22Rv1 (cell line): ENCODE measurements around the gene WRNIP1.

Experiments used
- H3K27ac ChIP-seq: fragments of 450-650 bp; 2 replicates; pipeline ENCODE4 v1.5.1; 2017
- ZFX ChIP-seq: fragments of 450-650 bp; IDR thresholded peaks from 2 replicates; pipeline ENCODE4 v1.6.1; 2017; ENCODE audit warnings: antibody characterized with exemption, borderline replicate concordance
- TF ChIP-seq, protein P1 (sequence below): fragments of 450-650 bp; IDR thresholded peaks from 2 replicates; pipeline ENCODE4 v1.5.1; 2017; ENCODE audit warnings: mild to moderate bottlenecking

The WRNIP1 gene

DNA sequence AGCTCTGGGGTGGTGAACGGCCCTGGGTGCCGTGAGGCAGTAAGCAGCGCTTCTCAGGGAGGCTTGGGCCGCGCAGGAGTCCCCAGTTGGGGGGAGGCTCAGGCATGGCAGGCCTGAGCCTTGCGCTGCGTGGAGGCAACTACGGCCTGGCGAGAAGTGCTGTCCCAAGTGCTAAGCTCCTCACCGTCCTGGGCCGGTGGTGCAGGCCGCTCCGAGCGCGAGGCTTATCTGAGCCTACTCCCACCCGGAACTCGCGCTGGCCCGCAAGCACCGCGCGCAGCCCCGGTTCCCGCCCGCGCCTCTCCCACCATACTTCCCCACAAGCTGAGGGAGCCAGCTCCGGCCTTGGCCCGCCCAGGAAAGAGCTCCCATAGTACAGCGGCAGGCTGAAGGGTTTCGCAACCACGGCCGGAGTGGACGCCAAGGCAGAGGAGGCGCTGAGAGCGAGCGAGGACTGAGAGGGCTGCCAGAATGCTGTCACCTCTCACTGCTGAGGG lies 1.8 kb upstream of the WRNIP1 start:
- peak overlapping the region; percentile 88 for H3K27ac ChIP-seq

DNA sequence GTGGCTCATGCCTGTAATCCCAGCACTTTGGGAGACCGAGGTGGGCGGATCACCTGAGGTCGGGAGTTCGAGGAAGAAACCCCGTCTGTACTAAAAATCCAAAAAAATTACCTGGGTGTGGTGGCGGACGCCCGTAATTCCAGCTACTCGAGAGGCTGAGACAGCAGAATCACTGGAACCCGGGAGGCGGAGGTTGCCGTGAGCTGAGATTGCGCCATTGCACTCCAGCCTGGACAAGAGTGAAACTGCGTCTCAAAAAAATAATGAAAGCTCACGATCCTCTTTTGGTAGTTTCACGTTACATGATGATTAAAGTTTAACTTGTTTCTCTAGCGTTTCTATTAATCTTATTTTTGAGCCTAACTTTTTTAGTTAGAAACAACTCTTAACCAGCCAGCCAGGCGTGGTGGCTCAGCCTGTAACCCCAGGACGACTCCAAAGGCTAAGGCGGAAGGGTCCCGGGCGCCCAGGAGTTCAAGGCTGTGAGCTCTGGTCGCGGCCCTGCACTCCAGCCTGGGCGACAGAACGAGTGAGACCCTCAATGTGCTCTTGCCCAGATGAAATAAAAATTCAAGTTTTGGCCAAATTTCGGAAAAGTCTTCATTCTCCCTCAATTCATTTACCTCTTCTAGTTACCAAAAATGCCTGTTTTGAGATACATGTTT lies 1.2 kb upstream of the WRNIP1 start:
- H3K27ac ChIP-seq: peak overlapping the region; percentile 88
- no peak for TF ChIP-seq ZFX
- TF ChIP-seq, protein P1, sequence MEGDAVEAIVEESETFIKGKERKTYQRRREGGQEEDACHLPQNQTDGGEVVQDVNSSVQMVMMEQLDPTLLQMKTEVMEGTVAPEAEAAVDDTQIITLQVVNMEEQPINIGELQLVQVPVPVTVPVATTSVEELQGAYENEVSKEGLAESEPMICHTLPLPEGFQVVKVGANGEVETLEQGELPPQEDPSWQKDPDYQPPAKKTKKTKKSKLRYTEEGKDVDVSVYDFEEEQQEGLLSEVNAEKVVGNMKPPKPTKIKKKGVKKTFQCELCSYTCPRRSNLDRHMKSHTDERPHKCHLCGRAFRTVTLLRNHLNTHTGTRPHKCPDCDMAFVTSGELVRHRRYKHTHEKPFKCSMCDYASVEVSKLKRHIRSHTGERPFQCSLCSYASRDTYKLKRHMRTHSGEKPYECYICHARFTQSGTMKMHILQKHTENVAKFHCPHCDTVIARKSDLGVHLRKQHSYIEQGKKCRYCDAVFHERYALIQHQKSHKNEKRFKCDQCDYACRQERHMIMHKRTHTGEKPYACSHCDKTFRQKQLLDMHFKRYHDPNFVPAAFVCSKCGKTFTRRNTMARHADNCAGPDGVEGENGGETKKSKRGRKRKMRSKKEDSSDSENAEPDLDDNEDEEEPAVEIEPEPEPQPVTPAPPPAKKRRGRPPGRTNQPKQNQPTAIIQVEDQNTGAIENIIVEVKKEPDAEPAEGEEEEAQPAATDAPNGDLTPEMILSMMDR: peak; percentile 35

More for the DNA sequence above, 1.8 kb upstream of the WRNIP1 start:
- TF ChIP-seq ZFX: no peak
- TF ChIP-seq, protein P1: no peak

DNA sequence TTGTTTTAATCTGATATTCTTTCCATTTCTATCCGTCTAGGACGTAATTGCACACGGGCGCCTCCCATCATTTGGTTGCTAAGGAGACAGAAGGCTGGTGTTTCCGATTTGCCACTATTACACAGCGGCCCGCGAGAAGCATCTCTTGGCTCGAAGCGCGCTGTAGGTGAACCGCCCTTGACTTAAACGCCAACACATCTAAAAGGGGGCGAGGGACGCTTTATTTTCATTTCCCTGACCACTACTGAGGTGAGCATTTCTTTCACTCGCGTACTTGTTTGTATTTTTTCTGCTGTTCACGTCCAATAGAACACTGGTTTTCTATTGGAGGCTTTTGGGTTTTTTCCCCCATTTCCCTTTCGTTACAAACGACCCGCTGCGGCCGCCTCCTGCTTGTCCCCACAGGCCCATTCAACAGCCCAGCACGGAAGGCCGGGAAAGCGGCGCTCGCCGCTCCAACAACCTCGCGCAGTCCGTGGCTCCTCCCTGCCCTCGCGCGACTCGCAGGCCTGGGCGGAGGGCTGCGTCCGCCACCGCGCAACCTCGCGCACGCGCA lies 505 bp upstream of the WRNIP1 start:
- peak overlapping the region; percentile 88 for H3K27ac ChIP-seq
- TF ChIP-seq, protein P1: no peak
- no peak for TF ChIP-seq ZFX

DNA sequence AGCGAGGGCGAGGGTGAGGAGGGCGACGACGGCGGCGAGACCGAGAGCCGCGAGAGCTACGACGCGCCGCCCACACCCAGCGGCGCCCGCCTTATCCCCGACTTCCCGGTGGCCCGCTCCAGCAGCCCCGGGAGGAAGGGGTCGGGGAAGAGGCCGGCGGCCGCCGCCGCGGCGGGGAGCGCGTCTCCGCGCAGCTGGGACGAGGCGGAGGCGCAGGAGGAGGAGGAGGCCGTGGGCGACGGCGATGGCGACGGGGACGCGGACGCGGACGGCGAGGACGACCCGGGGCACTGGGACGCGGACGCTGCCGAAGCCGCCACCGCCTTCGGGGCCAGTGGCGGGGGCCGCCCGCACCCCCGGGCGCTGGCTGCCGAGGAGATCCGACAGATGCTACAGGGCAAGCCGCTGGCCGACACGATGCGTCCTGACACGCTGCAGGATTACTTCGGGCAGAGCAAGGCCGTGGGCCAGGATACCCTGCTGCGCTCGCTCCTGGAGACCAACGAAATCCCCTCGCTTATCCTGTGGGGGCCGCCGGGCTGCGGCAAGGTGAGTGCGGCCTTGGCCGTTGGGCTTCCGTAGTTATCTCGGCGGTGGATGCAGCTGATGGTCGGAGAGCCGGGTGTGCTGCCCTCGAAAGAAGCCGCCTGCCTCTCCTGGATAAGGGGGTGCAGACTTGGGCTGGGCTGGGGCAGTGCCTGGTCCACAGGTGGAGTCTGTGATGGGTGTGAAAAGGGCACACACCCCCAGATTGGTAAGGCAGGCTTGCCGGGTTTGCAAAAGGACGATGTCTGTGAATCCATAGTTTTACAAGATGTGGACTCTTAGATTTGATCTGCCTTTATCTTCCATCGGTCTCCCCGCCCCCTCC lies 938 bp downstream of the WRNIP1 start:
- no peak for TF ChIP-seq ZFX
- TF ChIP-seq, protein P1: no peak

DNA sequence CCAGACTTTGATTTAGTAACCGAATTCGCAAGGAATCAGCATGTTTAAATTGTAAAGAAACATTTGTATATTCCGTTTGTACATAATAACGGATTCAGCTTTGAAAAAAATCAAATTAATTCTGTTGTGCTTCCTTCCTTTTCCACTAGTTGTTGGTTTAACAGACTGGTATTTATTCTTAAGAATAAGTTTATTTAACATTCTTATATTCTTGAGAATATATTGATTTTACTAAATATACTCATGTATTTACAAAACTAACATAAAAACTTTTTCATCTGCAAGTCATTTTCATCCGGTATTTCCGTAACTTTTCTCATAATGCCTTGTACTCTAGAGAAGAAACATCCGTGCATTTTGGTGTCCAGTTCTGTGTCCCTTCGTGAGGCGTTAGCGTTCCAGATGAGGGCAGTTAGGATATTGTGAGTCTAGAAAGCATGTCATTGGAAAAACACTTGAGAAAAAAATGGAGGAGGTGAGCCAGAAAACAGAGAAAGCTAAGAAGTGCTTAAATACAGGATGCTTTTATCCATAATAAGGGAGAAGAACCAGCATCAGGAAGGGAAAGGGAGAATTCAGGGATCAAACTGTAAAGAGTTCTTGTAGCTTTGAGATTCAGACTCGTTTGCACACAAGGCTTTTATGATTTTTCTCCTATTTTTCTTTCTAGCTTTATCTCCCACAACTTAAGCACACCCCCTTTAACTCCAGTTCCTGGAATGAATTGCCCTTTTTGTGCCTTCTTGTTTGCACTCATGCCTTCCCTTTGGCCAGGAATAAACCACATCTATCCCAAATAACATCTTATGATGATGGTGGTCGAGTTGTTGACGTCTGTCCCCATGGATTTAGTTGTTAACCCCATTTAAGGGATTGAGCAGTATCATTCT lies 1.8 kb downstream of the WRNIP1 start:
- H3K27ac ChIP-seq: no peak overlapping the region
- no peak for TF ChIP-seq ZFX
- TF ChIP-seq, protein P1: 0 out of 2 replicates have a peak, but pooled peaks have one; percentile 5

More for the DNA sequence above, 938 bp downstream of the WRNIP1 start:
- peak overlapping the region; percentile 88 for H3K27ac ChIP-seq

DNA sequence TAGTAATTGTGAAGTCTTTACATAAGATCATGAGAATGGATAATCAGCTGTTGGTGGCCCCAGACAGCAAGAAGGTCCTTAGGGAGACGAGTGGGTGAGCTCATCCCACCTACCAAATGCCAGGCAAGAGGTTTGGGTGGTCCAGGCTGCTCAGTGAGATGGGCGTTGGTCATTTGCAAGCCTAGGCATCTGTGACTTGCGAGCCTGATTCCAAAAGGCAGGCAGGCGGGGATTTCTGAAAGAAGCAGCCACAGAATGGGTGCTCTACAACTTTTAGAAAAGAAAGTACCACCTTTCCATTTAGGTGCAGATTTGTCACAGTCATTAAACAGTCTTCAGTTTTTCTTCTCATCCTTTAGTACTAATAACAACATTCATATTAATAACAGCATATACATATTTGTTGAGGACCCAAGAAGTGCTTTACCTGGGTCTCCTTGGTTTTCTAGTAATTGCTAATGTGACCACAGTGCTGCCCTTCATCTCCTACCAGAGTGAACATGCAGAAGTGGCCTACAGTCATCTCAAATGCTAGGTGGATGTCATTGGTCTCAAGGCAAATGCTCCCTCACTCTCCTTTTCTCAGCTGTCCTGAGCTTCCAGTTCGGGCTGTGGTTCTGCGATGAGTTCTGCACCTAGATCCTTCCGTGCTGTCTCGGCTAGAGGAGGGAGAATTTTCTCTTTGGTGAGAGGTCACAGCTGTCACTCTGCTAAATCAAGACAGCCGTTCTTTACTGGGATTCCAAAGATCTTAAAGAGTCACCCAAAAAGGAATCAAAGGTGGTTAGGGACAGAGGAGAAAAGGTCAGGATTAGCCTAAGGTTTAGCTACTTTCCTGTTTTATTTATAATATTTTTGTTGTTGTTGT lies 2.7 kb downstream of the WRNIP1 start:
- H3K27ac ChIP-seq: no peak overlapping the region
- TF ChIP-seq, protein P1: no peak
- no peak for TF ChIP-seq ZFX
